HepG2 (cell line): ENCODE data around the gene SUDS3. TPM values are rescaled to one million over a fixed set of nuclear protein-coding genes. Genes with fewer than 3 reads are reported as not detected.

ENCODE experiments used
- ATAC-seq: fragments of 200-7000 bp; cut with Tn5 transposase; 3 replicates; pipeline ENCODE4 v1.9.1; 2020; ENCODE audit warnings: mild to moderate bottlenecking, moderate library complexity
- BruUV-seq: library from RNA; stranded (reverse); fragments of 400-500 nt; replicated peaks from 2 replicates; lab custom pipeline; 2021; lab: Mats Ljungman, UMichigan
- CTCF ChIA-PET: fragments of 300-600 bp; formaldehyde crosslinking; extraction: SDS; loops from one replicate; lab custom pipeline; 2021; ENCODE audit warnings: low total read pairs, inconsistent platforms, low intra/inter-chr PET ratio; lab: Yijun Ruan, JAX
- POLR2A ChIA-PET: fragments of 350-600 bp; sonication (Branson Sonifier 250); formaldehyde crosslinking; loops from one replicate; lab custom pipeline; 2020; ENCODE audit warnings: antibody characterized with exemption, inconsistent platforms; lab: Yijun Ruan, JAX
- DNase-seq: peaks from one replicate; pipeline ENCODE4 v3.0.0-alpha.2; 2015; ENCODE audit warnings: low spot score
- FAIRE-seq: peaks from 3 replicates; lab custom pipeline; 2011; peaks lifted over from hg19 to GRCh38; lab: Jason Lieb, UNC
- H2AFZ ChIP-seq: one replicate; pipeline ENCODE4 v1.6.1; 2011; ENCODE audit warnings: low read length, inconsistent platforms
- H3K27ac ChIP-seq: fragments of 300-600 bp; 3 replicates; pipeline ENCODE4 v1.8.0; 2011; ENCODE audit warnings: mixed run types, mild to moderate bottlenecking, mixed read lengths, low read length, inconsistent platforms; ENCODE audit not compliant: insufficient read depth; ENCODE audit errors: extremely low read length
- H3K27me3 ChIP-seq, 2 experiments: fragments of 200-600 bp in 1 of 2; 2 replicates in 1 of 2; 3 replicates in 1 of 2; pipeline versions ENCODE4 v1.6.0 to v1.8.0; 2011; ENCODE audit warnings: low read length in 2 of 2, mild to moderate bottlenecking in 2 of 2, moderate library complexity in 2 of 2, inconsistent platforms in 1 of 2; ENCODE audit not compliant: insufficient read depth in 2 of 2, control insufficient read depth in 1 of 2
- H3K36me3 ChIP-seq, 2 experiments: fragments of 200-600 bp in 1 of 2; replicated peaks in 1 of 2; 2 replicates in 1 of 2; 3 replicates in 1 of 2; pipeline versions ENCODE4 v1.5.1 to v1.8.0; 2011; ENCODE audit warnings: low read length in 2 of 2, inconsistent platforms in 1 of 2; ENCODE audit not compliant: insufficient read depth in 2 of 2, control insufficient read depth in 1 of 2
- H3K4me1 ChIP-seq: 2 replicates; pipeline ENCODE4 v1.5.1; 2012; ENCODE audit warnings: low read length, inconsistent platforms; ENCODE audit not compliant: insufficient read depth
- H3K4me2 ChIP-seq: 2 replicates; pipeline ENCODE4 v1.6.0; 2011; ENCODE audit warnings: low read depth, low read length, inconsistent platforms
- H3K4me3 ChIP-seq, 3 experiments: fragments of 200-600 bp in 1 of 3; sonication (generic), shearing (Covaris generic) in 1 of 3; replicated peaks in 1 of 3; 2 replicates each; pipeline ENCODE4 v1.5.1; 2011 to 2016; ENCODE audit warnings: low read length in 3 of 3, inconsistent platforms in 2 of 3, low read depth in 2 of 3, mild to moderate bottlenecking in 2 of 3, control low read depth in 1 of 3, mixed read lengths in 1 of 3; ENCODE audit not compliant: insufficient read depth in 1 of 3
- H3K79me2 ChIP-seq: one replicate; pipeline ENCODE4 v1.6.1; 2011; ENCODE audit warnings: low read length, inconsistent platforms; ENCODE audit not compliant: insufficient read depth
- H3K9ac ChIP-seq: 2 replicates; pipeline ENCODE4 v1.6.0; 2011; ENCODE audit warnings: mild to moderate bottlenecking, low read depth, low read length, inconsistent platforms; ENCODE audit not compliant: insufficient read depth
- H3K9me3 ChIP-seq: 2 replicates; pipeline ENCODE4 v1.5.1; 2012; ENCODE audit warnings: mild to moderate bottlenecking, low read length
- H4K20me1 ChIP-seq: 2 replicates; pipeline ENCODE4 v1.6.0; 2011; ENCODE audit warnings: inconsistent platforms, mild to moderate bottlenecking, low read length, moderate library complexity; ENCODE audit not compliant: insufficient read depth
- DNMT1 ChIP-seq: sonication (generic); formaldehyde crosslinking; IDR thresholded peaks from 2 replicates; pipeline ENCODE4 v1.5.1; 2020; ENCODE audit warnings: mild to moderate bottlenecking, missing genetic modification reagents
- FIP1L1 ChIP-seq: fragments of 200-400 bp; formaldehyde crosslinking; IDR thresholded peaks from 2 replicates; pipeline ENCODE4 v1.6.1; 2018; ENCODE audit warnings: low read depth, mild to moderate bottlenecking, low read length, moderate library complexity, borderline replicate concordance; ENCODE audit not compliant: insufficient read depth
- FLYWCH1 ChIP-seq: sonication (generic); formaldehyde crosslinking; IDR thresholded peaks from 2 replicates; pipeline ENCODE4 v1.8.1; 2023; ENCODE audit warnings: mild to moderate bottlenecking, missing genetic modification reagents
- JUN ChIP-seq: sonication (generic); formaldehyde crosslinking; IDR thresholded peaks from 2 replicates; pipeline ENCODE4 v1.4.0; 2020; ENCODE audit warnings: mild to moderate bottlenecking, missing genetic modification reagents
- KDM1A ChIP-seq: IDR thresholded peaks from 2 replicates; pipeline ENCODE4 v1.6.1; 2016; ENCODE audit warnings: missing compliant biosample characterization
- KDM3A ChIP-seq: IDR thresholded peaks from 2 replicates; pipeline ENCODE4 v1.6.1; 2018; ENCODE audit warnings: low read depth, missing compliant biosample characterization
- MIER3 ChIP-seq: IDR thresholded peaks from 2 replicates; pipeline ENCODE4 v1.6.1; 2016; ENCODE audit warnings: missing compliant biosample characterization, borderline replicate concordance
- PTBP1 ChIP-seq: fragments of 200-400 bp; formaldehyde crosslinking; IDR thresholded peaks from 2 replicates; pipeline ENCODE4 v1.6.1; 2018; ENCODE audit warnings: low read length, low read depth; ENCODE audit not compliant: poor library complexity, severe bottlenecking
- SETDB1 ChIP-seq: sonication (generic); formaldehyde crosslinking; IDR thresholded peaks from 2 replicates; pipeline ENCODE4 v1.5.1; 2020; ENCODE audit warnings: missing genetic modification reagents, mild to moderate bottlenecking, borderline replicate concordance
- ZMYM2 ChIP-seq: sonication (generic); formaldehyde crosslinking; IDR thresholded peaks from 2 replicates; pipeline ENCODE4 v1.8.0; 2022; ENCODE audit warnings: mild to moderate bottlenecking, missing genetic modification reagents
- ZNF138 ChIP-seq: sonication (generic); formaldehyde crosslinking; IDR thresholded peaks from 2 replicates; pipeline ENCODE4 v1.5.0; 2020; ENCODE audit warnings: mild to moderate bottlenecking, low read depth, missing genetic modification reagents
- ZNF34 ChIP-seq: sonication (generic); formaldehyde crosslinking; IDR thresholded peaks from 2 replicates; pipeline ENCODE4 v1.4.0; 2020; ENCODE audit warnings: mild to moderate bottlenecking, missing genetic modification reagents, borderline replicate concordance
- ZNF761 ChIP-seq: sonication (generic); formaldehyde crosslinking; conservative IDR thresholded peaks from 2 replicates; pipeline ENCODE4 v1.4.0; 2020; ENCODE audit warnings: mild to moderate bottlenecking, missing genetic modification reagents
- WGBS: methylation state at CpG from one replicate; pipeline ENCODE4 v1.1.6; 2017; ENCODE audit warnings: low lambda C conversion rate; 5-methylcytosine and 5-hydroxymethylcytosine counted together
- in situ Hi-C: cut with HindIII; loops from 2 replicates; pipeline ENCODE4 v1.10.0; 2017; ENCODE audit warnings: low pct_unique_long_range_greater_than_20kb; ENCODE audit not compliant: extremely low pct_ligation_motif_present
- intact Hi-C: fragments of 100-400 bp; cut with micrococcal nuclease; formaldehyde crosslinking; loops from one replicate; pipeline ENCODE4 v1.10.0; 2022; ENCODE audit not compliant: unreplicated experiment
- polyA plus RNA-seq, 8 experiments: library from polyadenylated mRNA; depleted of rRNA in 3 of 8; stranded (reverse) in 7 of 8; unstranded in 1 of 8; fragments of >200 nt; fragmentation: Illumina TruSeq in 4 of 8; extraction: Trizol in 4 of 8; gene quantifications; 2 replicates each; pipeline versions ENCODE4 v1.2.1 to v1.2.3, GENCODE V29; 2011 to 2016; ENCODE audit warnings: low read depth in 4 of 8, missing spikeins in 1 of 8, mixed read lengths in 1 of 8; ENCODE audit not compliant: insufficient read depth in 1 of 8
- total RNA-seq, 5 experiments: library from RNA; depleted of rRNA; stranded (reverse); fragments of >200 nt; fragmentation: Illumina TruSeq; extraction: Trizol; gene quantifications; 2 replicates each; pipeline ENCODE4 v1.2.3, GENCODE V29; 2016; ENCODE audit warnings: low read depth in 1 of 5
- TF ChIP-seq, protein P1 (sequence below): sonication (generic); formaldehyde crosslinking; IDR thresholded peaks from 2 replicates; pipeline ENCODE4 v1.4.0; 2020; ENCODE audit warnings: missing genetic modification reagents, mild to moderate bottlenecking, borderline replicate concordance
- TF ChIP-seq, protein P2 (sequence below): sonication (generic); formaldehyde crosslinking; IDR thresholded peaks from 2 replicates; pipeline ENCODE4 v1.5.0; 2020; ENCODE audit warnings: mild to moderate bottlenecking, missing genetic modification reagents, borderline replicate concordance
- TF ChIP-seq, protein P3 (sequence below): IDR thresholded peaks from 2 replicates; pipeline ENCODE4 v1.6.1; 2012; ENCODE audit warnings: low read depth, low read length, improper control_type of control experiment

Gene SUDS3
- total and polyA plus RNA-seq, 2 of the 13 experiments (the other 11 are each of a cell fraction or from before 2014, with no cell fraction given): 20.2 to 33.1 TPM

DNA sequence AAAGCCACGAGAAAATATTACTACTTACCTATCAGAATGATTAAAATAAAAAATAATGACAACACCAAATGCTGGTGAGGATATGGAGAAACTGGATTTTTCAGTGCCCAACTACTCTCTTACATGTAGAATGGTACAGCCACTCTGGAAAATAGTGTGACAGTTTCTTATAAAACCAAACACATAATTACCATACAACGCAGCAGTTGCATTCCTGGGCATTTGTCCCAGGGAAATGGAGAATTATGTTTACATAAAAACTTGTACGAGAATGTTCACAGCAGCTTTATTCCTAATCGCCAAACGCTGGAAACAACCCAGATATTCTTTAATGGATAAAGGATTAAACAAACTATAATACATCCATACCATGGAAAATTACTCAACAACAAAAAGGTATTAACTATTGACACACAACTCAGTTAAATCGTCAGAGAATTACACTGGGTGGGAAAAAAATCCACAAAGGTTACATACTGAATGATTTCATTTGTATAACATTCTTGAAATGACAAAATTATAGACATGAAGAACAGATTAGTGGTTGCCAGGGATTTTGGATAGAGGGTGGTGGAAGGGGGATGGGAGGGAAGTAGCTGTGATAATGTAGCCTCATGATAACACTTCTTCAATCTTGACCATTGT, 39.0 kb upstream of the SUDS3 start (continued):
- TF ChIP-seq, protein P1, sequence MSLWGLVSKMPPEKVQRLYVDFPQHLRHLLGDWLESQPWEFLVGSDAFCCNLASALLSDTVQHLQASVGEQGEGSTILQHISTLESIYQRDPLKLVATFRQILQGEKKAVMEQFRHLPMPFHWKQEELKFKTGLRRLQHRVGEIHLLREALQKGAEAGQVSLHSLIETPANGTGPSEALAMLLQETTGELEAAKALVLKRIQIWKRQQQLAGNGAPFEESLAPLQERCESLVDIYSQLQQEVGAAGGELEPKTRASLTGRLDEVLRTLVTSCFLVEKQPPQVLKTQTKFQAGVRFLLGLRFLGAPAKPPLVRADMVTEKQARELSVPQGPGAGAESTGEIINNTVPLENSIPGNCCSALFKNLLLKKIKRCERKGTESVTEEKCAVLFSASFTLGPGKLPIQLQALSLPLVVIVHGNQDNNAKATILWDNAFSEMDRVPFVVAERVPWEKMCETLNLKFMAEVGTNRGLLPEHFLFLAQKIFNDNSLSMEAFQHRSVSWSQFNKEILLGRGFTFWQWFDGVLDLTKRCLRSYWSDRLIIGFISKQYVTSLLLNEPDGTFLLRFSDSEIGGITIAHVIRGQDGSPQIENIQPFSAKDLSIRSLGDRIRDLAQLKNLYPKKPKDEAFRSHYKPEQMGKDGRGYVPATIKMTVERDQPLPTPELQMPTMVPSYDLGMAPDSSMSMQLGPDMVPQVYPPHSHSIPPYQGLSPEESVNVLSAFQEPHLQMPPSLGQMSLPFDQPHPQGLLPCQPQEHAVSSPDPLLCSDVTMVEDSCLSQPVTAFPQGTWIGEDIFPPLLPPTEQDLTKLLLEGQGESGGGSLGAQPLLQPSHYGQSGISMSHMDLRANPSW (CRISPR knock-in tag): no peak

DNA sequence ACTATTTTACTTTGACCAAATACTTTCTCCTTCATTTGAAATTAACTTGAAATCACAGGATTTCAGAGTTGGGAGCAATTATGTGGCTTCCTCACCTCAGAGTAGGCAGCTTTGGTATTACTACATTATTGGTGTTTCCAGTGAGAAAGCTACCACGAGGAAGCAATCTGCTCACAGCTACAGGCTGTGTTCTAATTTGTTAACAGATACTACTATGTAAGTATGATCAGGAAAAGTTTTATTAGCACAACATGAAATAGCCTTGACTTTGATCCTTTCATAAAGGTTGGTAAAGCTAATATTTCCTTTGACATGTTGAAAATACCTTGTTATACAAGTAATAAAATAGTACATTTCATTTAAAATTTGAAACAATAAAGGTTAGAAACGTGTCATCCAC, 34.3 kb upstream of the SUDS3 start:
- BruUV-seq: no TSS peak

More for the DNA sequence above, 34.3 kb upstream of the SUDS3 start:
- H2AFZ ChIP-seq: no peak overlapping the region
- H3K4me3 ChIP-seq: no peak overlapping the region
- no peak for TF ChIP-seq KDM3A (CRISPR knock-in tag)
- TF ChIP-seq ZMYM2 (CRISPR knock-in tag): no peak
- TF ChIP-seq SETDB1 (CRISPR knock-in tag): no peak
- TF ChIP-seq ZNF761 (CRISPR knock-in tag): no peak
- TF ChIP-seq, protein P2, sequence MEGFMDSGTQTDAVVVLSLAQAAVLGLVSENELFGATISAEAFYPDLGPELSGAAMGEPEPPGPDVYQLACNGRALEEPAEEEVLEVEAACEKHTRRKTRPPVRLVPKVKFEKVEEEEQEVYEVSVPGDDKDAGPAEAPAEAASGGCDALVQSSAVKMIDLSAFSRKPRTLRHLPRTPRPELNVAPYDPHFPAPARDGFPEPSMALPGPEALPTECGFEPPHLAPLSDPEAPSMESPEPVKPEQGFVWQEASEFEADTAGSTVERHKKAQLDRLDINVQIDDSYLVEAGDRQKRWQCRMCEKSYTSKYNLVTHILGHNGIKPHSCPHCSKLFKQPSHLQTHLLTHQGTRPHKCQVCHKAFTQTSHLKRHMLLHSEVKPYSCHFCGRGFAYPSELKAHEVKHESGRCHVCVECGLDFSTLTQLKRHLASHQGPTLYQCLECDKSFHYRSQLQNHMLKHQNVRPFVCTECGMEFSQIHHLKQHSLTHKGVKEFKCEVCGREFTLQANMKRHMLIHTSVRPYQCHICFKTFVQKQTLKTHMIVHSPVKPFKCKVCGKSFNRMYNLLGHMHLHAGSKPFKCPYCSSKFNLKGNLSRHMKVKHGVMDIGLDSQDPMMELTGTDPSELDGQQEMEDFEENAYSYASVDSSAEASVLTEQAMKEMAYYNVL (CRISPR knock-in tag): no peak
- no peak for TF ChIP-seq KDM1A (CRISPR knock-in tag)
- no peak for TF ChIP-seq FIP1L1
- no peak for TF ChIP-seq FLYWCH1 (CRISPR knock-in tag)
- TF ChIP-seq PTBP1: no peak
- no peak for TF ChIP-seq MIER3 (CRISPR knock-in tag)
- no peak for TF ChIP-seq DNMT1 (CRISPR knock-in tag)
- TF ChIP-seq ZNF138: no peak
- TF ChIP-seq, protein P3, sequence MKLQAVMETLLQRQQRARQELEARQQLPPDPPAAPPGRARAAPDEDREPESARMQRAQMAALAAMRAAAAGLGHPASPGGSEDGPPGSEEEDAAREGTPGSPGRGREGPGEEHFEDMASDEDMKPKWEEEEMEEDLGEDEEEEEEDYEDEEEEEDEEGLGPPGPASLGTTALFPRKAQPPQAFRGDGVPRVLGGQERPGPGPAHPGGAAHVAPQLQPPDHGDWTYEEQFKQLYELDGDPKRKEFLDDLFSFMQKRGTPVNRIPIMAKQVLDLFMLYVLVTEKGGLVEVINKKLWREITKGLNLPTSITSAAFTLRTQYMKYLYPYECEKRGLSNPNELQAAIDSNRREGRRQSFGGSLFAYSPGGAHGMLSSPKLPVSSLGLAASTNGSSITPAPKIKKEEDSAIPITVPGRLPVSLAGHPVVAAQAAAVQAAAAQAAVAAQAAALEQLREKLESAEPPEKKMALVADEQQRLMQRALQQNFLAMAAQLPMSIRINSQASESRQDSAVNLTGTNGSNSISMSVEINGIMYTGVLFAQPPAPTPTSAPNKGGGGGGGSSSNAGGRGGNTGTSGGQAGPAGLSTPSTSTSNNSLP: no peak
- no peak for TF ChIP-seq ZNF34 (CRISPR knock-in tag)
- no peak for TF ChIP-seq JUN (CRISPR knock-in tag)
- no peak for DNase-seq
- no peaks in the 10 kb centered on the region for H3K4me1 ChIP-seq
- peaks cover 2% of the 10 kb centered on the region for H3K79me2 ChIP-seq
- WGBS: 59% methylated on average over 2 of the region's 2 CpGs
- H4K20me1 ChIP-seq: no peaks in the 10 kb centered on the region
- POLR2A ChIA-PET: no interaction called here
- H3K36me3 ChIP-seq: no peaks in the 10 kb centered on the region
- H3K27me3 ChIP-seq: no peaks in the 10 kb centered on the region
- intact Hi-C loops (no loop called here), in situ Hi-C loops (no loop called here)
- no peak overlapping the region for H3K27ac ChIP-seq
- no peak overlapping the region for H3K4me2 ChIP-seq
- ATAC-seq: no peak
- H3K9me3 ChIP-seq: no peaks in the 10 kb centered on the region
- H3K9ac ChIP-seq: no peak overlapping the region
- CTCF ChIA-PET: no interaction called here
- FAIRE-seq: no peak
